SK-N-SH treated with all-trans-retinoic acid at 6 μM for 48 hours (cell line): Measurements from ENCODE around the gene PAK5.

Source experiments
- OSR1 ChIP-seq: fragments of 250-450 bp; sonication (Bioruptor Pico); IDR thresholded peaks from 2 replicates; pipeline ENCODE4 v1.8.0; 2022; ENCODE audit warnings: moderate library complexity, mild to moderate bottlenecking, inconsistent platforms
- RARB ChIP-seq: fragments of 250-450 bp; sonication (Bioruptor Pico); IDR thresholded peaks from 2 replicates; pipeline ENCODE4 v1.8.0; 2021; ENCODE audit warnings: mild to moderate bottlenecking, moderate library complexity
- SNAI2 ChIP-seq: fragments of 250-450 bp; sonication (Bioruptor Pico); IDR thresholded peaks from 2 replicates; pipeline ENCODE4 v1.5.0; 2020; ENCODE audit warnings: mild to moderate bottlenecking, moderate library complexity
- ZFP3 ChIP-seq: fragments of 250-450 bp; sonication (Bioruptor Pico); IDR thresholded peaks from 2 replicates; pipeline ENCODE4 v1.5.0; 2020; ENCODE audit warnings: mild to moderate bottlenecking, moderate library complexity
- ZNF70 ChIP-seq: fragments of 450-650 bp; formaldehyde crosslinking; IDR thresholded peaks from 2 replicates; pipeline ENCODE4 v1.5.0; 2020; ENCODE audit warnings: mild to moderate bottlenecking, moderate library complexity
- ZNF8 ChIP-seq: fragments of 450-650 bp; formaldehyde crosslinking; IDR thresholded peaks from 2 replicates; pipeline ENCODE4 v1.5.0; 2020; ENCODE audit warnings: mild to moderate bottlenecking, moderate library complexity

- TF ChIP-seq RARB (CRISPR knock-in tag) (no peak), OSR1 (CRISPR knock-in tag) (no peak), ZNF70 (no peak), ZNF8 (CRISPR knock-in tag) (no peak), ZFP3 (no peak), SNAI2 (CRISPR knock-in tag) (no peak)
These were observed 244.5 kb downstream of the PAK5 start for GRCh38 chr20:9594284-9594875.
